ENCODE data around the gene ZSWIM3.
"Not testable (repeated sequence)": the region's sequence is repeated elsewhere in the genome, so short reads cannot be mapped to it uniquely, and the experiment has no call there.

Gene ZSWIM3

GRCh38 chr20:45823949-45824835 is 33.2 kb upstream of the ZSWIM3 start:
- no peak overlapping the region; the same call in 1 of the 2 replicates for H3K4me3 ChIP-seq (ENCODE audit: low read length)
- no peak for TF ChIP-seq ZNF274 (IDR thresholded peaks at IDR 0.05; ENCODE audit: low read depth, low read length)

DNA sequence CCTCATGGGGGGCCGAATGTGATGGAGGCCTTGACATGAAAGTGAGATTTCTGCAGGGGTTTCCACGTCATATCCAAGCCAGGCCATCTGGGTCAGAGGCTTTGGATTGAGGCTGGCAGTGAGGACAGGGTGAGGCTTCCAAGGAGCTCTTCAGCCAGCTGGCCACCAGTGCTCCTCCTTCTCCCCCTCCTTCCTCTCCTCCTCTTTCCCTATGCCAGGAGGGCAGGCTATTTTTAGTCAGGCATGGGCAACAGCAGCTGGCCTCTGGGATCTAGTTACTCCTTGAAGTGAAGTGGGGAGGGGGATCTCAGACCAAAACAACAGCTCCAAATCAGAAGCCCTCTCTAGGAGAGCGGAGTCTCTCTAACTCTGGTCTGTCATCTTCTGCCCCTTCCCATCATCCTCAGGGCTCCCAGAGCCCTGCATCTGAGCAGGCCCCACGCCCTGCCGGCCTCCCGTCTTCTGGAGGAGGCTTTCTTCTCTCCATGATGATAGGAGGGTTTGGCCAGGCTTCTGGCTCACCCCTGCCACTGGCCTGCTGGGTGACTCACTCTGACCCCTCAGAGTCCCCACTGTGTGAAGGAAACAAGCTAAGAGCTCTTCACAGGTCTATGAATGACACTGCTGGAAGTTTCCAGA is 30.9 kb upstream of the ZSWIM3 start:
- no peak for TF ChIP-seq ZNF274 (IDR thresholded peaks at IDR 0.05; ENCODE audit: low read depth, low read length)
- no peak overlapping the region for H3K4me3 ChIP-seq (ENCODE audit: low read length)

GRCh38 chr20:45827030-45827652 is 30.3 kb upstream of the ZSWIM3 start, which contains the start of gene TNNC2:
Gene TNNC2, minus strand, starts transcription at chr20:45827312. Its CDS starts 64 bp downstream, at chr20:45827248.
- no peak within 1 kb of the TSS for H3K4me3 ChIP-seq (ENCODE audit: low read length)
- TF ChIP-seq ZNF274 (IDR thresholded peaks at IDR 0.05; ENCODE audit: low read depth, low read length): no peak

DNA sequence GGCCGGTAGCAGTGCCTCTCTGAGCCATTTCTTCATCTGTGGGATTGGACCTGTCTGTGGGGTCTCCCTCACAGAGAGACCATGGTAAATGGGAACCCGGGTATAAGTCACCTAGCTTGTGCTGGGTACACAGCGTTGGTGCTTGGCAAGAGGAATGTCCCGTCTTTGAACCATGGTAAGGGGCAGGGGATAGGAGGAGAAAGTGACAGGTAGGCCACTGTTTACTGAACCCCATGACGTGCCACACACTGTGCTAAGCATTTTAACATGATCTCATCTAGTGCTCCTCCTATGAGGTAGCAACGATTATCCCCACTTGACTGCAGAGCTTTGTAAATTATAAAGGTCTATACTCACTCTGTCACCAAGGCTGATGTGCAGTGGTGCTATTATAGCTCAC is 29.7 kb upstream of the ZSWIM3 start:
- no peak overlapping the region for H3K4me3 ChIP-seq (ENCODE audit: low read length)
- no peak for TF ChIP-seq ZNF274 (IDR thresholded peaks at IDR 0.05; ENCODE audit: low read depth, low read length)

- TF ChIP-seq ZNF274 (IDR thresholded peaks at IDR 0.05; ENCODE audit: low read depth, low read length): no peak
Measured at GRCh38 chr20:45828589-45828988, 28.8 kb upstream of the ZSWIM3 start.

GRCh38 chr20:45829673-45830106 is 27.7 kb upstream of the ZSWIM3 start:
- H3K4me3 ChIP-seq (ENCODE audit: low read length): not testable (repeated sequence)

More at GRCh38 chr20:45828589-45828988, 28.8 kb upstream of the ZSWIM3 start:
- no peak overlapping the region for H3K4me3 ChIP-seq (ENCODE audit: low read length)

DNA sequence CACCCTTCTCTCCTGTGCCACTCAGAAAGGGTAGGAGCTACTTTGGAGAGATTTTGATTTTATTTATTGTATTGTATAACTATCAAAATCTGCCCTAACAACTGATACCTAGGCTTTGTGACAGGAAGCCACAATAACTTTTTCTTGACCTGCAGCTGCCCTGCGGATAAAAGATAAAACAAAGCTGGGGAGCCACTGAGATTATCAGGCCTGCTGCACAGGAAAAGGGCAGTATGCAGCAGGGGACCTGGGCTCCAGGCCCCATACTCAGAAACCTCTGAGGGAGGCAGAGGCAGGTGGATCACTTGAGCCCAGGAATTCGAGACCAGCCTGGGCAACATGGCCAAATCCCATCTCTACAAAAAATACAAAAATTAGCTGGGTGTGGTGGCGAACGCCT is 24.8 kb upstream of the ZSWIM3 start:
- TF ChIP-seq ZNF274 (IDR thresholded peaks at IDR 0.05; ENCODE audit: low read depth, low read length): no peak
- H3K4me3 ChIP-seq (ENCODE audit: low read length): no peak overlapping the region

DNA sequence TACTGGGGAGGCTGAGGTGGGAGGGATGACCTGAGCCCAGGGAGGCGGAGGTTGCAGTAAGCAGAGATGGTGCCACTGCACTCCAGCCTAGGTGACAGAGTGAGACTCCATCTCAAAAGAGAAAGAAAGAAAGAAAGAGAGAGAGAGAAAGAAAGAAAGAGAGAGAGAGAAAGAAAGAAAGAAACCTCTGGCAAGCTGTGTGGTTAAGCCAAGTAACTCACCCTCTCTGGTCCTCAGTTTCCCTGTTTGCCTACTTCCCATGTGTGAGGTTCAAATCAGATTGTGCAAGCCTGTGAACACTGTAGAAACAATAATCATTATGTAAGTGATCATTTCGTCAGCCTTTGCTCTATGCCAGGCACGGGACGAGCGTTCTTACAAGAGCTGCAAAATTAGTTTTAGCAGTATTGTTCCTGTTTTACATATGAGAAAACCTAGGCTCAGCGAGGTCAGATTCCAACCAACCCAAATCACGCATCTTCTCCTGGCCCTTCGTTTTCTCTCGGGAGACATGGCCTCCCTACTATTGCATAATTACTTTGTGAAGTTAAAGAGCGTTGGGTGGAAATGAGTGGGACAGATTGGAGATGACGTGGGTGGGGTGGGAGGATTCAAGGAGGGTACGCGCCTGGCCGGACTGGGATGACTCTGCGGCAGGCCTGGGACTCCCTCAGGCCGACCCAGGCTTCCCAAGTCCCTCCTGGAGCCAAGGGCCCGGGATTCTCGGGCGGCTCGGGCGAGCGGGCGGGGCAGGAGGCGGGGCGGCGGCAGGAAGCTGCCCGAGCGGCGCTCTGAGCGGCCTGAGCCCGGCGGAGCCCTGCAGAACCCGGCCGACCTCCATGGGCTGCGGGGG is 24.2 kb upstream of the ZSWIM3 start, which contains the start of gene SNX21:
TSS of gene SNX21 (plus strand) at position 770 of the 853 bp plus-strand sequence. CDS start 121 bp downstream, outside the sequence.
- peak within 1 kb of the TSS; percentile 65; the same call in 1 of the 2 replicates for H3K4me3 ChIP-seq (ENCODE audit: low read length)

GRCh38 chr20:45833883-45834796 is 23.3 kb upstream of the ZSWIM3 start:
- H3K4me3 ChIP-seq (ENCODE audit: low read length): peak overlapping the region; percentile 65; the same call in 1 of the 2 replicates
- TF ChIP-seq ZNF274 (IDR thresholded peaks at IDR 0.05; ENCODE audit: low read depth, low read length): no peak

More for the DNA sequence above, 24.2 kb upstream of the ZSWIM3 start, which contains the start of gene SNX21:
- no peak for TF ChIP-seq ZNF274 (IDR thresholded peaks at IDR 0.05; ENCODE audit: low read depth, low read length)

DNA sequence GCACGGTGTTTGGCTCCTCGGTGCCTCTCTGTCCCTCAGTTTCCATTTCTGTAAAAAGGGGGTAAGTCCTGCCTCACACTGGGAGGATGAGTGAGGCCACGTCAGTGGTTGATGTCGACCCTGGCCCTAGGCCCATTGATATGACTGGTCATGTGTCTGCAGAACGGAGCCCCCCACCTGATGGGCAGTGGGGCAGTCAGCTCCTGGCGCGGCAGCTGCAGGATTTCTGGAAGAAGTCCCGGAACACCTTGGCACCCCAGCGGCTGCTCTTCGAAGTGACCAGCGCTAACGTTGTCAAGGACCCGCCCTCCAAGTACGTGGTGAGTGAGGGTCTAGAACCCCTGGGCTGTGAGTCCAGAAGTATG is 22.6 kb upstream of the ZSWIM3 start:
- no peak overlapping the region for H3K4me3 ChIP-seq (ENCODE audit: low read length)
- no peak for TF ChIP-seq ZNF274 (IDR thresholded peaks at IDR 0.05; ENCODE audit: low read depth, low read length)

- TF ChIP-seq ZNF274 (IDR thresholded peaks at IDR 0.05; ENCODE audit: low read depth, low read length): no peak
- no peak overlapping the region for H3K4me3 ChIP-seq (ENCODE audit: low read length)
Measured at GRCh38 chr20:45835329-45835765, 22.1 kb upstream of the ZSWIM3 start.

GRCh38 chr20:45835825-45836224 is 21.6 kb upstream of the ZSWIM3 start:
- H3K4me3 ChIP-seq (ENCODE audit: low read length): no peak overlapping the region

More at GRCh38 chr20:45835825-45836224, 21.6 kb upstream of the ZSWIM3 start:
- no peak for TF ChIP-seq ZNF274 (IDR thresholded peaks at IDR 0.05; ENCODE audit: low read depth, low read length)
